ENCODE measurements around the gene TCF15.

The TCF15 gene

DNA sequence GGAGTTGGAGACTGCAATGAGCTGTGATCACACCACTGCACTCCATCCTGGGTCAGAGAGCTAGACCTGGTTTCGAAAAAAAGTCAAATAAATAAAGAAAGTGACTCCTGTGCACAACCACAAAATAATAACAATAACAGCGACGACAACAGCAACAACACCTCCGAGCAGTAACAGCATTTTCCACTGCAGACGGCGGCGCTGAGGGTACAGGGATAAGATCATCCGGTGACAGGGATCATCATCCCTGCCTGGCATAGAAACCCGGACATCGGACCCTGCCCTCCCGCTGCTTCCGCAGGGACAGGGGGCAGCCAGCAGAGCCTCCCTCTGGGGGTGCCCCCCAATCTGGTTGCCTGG is 31.4 kb upstream of the TCF15 start:
- peak in 1 of 2 experiments; percentile 61 for DNase-seq

DNA sequence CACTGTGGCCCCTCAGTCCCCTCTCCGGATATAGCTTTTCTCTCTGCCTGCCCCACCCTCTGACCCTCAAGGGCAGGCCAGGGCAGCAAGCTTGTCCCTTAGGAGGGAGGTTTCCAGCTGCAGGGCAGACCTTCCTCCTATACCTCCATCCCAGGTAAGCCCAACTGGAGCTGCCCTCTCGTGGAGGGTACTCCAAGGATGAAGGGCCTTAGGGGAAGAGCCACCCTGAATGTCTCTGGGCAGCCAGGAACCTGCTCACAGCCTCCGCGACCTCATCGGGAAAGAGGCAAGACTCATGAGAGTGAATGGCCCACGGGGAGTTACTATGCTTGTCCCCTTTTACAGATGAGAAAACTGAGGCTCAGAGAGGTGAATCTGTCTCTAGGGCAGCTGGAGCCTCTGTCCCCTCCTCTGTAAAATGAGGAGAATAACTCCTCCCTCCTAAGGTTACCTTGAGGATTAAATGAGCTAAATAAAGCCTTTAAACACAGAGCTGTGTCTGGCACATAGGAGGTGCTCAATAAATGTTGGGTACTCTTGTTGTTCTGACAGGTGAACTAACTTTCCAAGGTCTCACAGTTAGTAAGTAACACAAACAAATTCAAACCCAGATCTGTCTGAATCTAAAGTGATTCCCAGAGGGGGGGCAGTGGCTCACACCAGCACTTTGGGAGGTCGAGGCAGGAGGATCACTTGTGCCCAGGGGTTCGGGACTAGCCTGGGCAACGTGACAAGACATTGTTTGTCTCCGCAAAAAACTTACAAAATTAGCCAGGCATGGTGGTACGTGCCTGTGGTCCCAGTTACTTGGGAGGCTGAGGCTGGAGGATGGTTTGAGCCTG is 30.8 kb upstream of the TCF15 start:
- DNase-seq: no peak

DNA sequence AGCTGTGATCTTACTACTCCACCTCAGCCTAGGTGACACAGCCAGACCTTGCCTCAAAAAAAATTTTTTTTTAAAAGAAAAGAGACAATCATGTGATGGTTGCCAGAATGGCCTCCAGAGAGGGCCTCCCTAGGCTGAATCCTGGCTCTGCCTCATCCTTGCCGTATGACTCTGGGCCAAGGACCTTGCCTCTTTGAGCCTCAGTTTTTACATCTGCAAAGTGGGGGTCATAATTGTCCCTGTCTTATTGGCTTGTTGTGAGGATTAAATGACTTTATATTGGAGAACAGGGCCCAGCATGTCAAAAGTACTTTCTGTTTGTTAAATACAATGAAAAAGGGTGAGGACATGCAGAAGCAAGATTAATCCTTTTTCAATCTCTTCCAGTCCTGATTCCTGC is 28.5 kb upstream of the TCF15 start:
- no peak for DNase-seq

DNA sequence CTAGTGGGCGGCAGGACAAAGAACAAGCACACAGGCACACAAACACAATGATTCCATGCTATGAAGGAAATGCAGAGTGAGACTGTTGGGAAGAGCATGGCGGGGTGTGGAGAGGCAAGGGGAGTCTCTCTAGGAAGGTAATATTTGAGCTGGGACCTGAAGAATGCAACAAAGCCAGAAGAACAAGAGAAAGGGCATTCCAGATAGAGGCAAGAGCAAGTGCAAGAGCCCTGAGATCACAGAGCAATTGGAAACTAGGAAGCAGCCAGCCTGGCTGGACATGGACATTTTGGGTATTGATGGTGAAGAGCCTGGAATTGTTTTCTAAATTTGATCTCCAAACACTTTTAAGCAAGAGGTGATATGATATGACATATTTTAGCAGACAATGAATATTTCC is 27.4 kb upstream of the TCF15 start:
- no peak for DNase-seq

DNA sequence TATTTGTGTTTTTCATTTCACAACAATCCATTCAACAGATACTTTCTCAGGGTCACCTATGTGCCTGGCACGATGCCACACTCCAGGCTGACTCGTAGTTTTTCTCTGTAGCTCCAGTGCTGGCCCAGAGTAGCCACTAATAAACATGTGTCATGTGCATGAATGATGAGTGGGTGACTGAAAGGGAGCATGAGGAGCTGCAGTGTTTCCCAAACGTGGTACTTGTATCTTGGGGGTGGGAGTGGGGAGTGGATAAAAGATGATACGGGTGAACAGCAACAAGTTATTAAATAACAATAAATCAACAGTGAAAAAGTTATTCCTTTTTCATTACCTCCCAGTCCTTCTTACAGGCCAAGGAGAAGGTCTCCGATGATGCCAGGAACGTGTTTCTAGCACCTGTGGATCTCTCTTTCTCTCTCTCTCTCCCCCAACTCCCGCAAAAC is 25.8 kb upstream of the TCF15 start:
- no peak for DNase-seq

DNA sequence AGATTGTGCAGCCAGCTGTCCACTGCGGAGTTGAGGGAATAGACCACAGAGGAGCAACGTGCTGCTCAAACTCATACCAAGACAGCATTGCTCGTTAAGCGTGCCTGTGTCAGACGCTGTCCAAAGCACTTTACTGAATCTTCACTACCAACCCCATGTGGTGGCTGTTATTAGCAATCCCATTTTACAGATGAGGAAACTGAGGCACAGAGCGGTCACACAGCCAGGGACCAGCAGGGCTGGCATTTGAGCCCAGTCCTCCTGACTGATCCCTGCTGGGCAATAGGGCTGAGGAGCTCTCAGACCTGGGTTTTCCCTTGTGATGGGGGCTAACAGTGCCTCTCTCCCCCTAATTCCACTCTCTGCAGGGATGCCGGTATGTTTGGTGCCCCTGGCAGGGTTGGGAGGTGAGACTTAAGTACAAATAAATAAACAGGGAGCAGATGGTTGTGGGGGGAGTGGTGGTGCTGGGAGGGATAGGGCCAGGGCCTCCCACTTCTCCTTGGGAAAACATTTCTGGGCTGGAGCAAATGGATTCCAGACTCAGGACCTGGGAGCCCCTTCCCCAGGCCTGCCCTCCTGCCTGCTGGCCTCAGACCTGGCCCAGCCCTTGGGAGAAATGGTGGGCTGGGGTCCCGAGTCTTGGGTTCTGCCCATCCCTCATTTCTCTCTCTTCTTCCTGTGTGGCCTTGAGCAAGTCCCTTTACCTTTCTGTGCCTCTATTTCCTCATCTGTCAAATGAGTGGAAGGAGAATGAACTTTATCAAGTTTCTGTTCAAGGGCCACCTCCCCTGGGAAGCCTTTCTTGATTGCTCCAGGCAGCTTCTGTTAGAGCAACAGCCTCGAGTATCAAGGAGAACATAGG is 25.2 kb upstream of the TCF15 start:
- no peak for DNase-seq

DNA sequence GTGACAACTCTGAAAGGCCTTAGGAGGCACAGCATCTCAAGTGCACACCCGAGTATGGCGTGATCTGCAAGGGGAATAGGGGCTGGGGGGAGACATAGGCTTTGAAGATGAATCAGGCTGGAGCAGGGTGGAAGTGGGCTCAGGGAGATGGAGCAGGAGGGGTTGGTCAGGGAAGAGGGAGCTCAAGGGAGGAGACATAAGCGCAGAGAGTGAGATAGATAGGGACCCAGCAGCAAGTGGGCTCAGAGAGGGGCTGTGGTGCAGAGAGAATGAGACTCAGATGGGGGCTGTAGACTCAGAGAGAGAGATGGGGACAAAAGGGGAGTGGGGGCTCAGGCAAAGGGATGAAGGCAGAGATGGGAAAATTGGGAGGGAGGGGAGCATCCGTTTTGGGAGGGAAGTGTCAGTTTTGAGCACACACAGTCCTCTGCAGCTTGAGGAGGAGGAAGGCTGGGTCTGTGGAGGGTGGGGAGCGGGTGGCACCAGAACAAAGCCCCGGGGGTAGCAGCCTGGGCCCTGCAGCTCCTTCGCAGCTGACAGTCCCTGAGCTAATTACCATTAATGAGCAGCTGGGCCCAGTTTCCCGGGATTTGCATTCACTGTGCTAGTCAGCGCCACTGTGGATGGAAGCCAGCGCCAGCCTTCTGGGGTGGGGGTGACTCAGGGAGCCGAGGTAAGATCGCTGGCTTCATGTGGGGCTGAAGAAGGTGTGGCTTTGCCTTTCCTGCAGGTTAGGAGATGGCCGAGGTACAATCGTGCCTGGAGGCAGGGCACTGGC is 24.2 kb upstream of the TCF15 start:
- no peak for DNase-seq

DNA sequence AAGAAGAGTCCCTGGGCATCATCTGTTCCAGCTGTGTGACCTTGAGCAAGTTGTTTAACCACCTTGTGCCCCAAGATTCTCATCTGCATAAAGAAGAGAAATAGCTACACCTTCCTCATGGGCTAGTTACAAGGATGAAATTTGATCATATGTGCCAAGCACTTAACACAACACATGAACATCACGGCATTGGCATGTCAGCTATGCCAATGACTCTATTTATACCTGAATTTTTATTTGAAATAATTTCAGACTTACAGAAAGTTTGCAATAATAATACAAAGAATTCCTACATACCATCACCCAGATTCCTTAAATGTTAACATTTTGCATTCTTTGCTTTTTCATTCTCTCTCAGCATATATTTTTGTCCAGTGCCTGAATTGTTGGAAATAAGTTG is 21.0 kb upstream of the TCF15 start:
- no peak for DNase-seq

DNA sequence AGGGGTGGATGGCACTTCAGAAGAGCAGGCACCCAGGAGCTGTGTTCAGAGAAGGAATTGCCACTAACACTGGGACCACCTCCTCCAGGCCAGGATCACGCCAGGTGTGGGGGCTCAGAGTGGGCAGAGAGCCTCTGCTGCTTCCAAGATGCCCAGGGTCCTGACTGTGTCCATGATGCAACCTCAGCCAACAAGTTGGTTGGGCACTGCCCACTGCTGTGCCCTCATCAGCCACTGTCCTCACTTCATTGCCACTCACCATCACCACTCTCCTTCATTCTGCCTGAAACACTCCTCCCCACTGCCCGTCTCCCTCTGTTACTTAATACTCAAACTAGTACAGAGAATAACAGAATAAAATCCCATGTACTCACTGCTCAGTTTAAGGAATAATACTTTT is 16.5 kb upstream of the TCF15 start:
- no peak for DNase-seq

DNA sequence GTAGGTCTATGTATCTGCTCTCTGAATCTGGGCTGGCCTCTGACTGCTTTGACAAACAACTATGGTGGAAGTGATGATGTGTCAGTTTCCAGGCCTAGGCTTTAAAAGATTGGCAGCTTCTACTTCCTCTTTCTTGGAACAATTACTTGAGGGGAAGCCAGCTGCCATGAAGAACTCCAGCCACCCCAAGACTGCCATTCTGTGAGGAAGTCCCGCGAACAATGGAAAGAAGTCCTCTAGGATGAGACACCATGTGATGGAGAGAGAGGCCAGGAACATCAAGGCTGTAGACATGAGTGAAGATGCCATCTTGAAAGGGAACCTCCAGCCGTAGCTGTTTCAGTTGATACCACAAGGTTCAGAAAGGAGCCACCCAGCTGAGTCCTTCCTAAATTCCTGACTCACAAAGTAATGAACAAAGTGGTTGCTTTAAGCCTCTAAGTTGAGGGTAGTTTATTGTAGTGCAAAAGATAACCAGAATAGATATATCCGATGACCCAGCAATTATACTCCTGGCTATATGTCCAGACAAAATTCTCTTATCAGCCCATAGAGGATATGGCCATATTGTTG is 15.3 kb upstream of the TCF15 start:
- DNase-seq: no peak

DNA sequence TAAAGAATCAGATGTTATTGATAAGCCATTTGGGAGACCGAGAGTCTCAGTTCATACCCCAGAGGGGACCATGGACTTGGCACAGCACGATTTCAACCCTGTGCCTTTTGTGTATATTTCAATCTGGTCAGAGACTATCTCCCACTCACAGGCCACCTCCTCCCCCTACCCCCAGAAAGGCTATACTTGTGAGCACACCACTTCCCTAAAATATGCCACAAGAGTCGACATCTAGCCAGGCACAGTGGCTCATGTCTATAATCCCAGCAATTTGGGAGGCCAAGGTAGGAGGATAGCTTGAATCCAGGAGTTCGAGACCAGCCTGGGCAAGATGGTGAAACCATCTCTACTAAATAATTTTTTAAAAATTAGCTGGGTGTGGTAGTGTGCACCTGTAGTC is 13.6 kb upstream of the TCF15 start:
- no peak for DNase-seq

DNA sequence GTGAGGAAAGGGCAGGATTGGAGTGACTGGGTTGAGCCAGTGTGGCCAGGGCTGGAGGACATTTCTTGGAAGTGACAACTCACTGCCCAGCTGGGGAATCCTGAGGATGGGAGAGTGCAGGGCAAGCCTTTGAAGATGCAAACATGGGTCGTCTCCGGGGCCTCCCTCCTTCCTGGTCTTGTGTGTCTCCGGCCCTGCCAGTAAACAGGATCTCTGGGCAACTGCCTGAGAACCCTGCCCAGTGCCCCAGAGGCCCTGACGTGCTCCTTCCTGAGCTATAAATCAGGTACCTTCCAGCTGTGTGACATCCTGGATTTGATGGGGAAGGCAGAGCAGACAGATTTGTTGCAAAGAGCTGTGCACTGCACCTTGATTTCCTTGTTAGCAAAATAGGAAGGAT is 12.9 kb upstream of the TCF15 start:
- no peak for DNase-seq

DNA sequence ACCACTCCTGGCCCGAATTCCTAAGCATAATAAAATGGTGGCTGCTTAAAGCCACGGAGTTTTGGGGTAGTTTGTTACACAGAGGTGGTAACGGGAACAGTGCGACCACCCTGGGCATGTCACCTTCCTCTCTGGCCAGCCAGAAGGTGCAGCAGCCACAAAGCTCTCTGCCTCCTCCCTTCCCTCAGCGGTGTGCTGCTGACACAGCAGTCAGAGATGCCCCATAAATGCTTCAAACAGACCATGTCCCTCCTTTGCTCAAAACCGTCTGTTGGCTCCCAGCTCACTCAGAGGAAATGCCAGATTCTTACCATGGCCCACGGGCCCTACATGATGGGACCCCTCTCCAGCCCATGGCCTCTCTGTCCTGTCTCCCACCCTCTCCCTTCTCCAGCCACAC is 12.1 kb upstream of the TCF15 start:
- DNase-seq: no peak

DNA sequence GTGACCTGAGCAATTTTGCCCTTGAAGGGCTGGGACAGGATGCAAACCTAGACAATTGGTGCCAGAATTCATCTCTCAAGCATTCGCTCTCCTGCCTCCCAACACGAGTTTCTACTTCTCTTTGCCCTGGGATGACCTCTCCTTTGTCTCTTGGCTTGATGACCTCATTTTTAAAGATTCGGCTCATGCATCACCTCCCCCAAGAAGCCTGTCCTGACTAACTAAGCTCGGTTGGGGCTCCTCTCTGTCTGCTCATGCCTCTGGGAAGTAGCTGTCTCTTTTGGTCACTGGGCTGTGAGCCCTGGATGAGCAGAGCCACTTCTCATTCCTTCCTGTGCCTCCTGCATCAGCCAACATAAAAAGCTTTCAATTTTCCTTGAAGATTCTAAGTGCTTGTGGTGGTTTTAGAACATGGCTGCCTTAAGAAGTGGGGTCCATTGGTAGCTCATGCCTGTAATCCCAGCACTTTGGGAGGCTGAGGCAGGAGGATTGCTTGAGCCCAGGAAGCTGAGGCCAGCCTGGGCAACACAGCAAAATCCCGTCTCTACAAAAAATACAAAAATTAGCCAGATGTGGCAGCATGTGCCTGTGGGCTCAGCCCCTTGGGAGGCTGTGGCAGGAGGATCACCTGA is 11.1 kb upstream of the TCF15 start:
- no peak for DNase-seq

DNA sequence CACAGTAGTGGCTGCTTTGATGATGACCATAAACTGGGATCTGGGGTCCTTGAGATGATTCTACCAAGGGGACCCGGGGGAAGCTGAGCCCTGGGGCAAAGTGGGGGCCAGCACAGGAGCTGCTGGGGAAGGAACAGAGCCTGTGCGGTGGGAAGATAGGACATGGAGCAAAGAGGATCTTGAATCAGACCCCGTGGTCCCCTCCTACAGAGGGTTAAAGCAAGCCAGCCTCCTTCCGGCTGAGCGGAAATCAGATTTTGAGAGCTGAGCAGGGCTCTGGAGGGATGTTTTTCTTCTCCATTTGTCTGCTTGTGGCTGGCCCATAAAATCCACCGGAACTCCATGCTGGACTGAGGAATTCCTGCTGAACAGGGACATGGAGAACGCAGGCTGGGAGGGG is 10.1 kb upstream of the TCF15 start:
- DNase-seq: no peak

DNA sequence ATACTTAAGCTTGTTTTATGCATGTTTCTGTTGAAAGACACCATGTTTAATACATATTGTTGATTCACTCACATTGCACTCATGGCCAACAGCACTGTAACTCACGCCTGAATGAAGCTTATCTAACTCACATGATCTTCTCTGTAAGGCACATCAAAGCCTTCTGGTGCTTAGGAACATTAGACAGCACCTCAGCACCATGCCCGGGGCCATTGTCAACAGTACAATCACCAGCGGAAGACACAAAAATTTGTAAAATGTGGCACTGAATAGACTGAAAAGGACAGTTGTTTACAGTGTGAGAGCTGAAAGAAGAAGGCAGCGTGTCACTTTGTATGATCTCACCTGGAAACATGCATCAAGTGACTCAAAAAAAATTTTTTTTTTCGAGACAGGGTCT is 8.9 kb upstream of the TCF15 start:
- DNase-seq: no peak

DNA sequence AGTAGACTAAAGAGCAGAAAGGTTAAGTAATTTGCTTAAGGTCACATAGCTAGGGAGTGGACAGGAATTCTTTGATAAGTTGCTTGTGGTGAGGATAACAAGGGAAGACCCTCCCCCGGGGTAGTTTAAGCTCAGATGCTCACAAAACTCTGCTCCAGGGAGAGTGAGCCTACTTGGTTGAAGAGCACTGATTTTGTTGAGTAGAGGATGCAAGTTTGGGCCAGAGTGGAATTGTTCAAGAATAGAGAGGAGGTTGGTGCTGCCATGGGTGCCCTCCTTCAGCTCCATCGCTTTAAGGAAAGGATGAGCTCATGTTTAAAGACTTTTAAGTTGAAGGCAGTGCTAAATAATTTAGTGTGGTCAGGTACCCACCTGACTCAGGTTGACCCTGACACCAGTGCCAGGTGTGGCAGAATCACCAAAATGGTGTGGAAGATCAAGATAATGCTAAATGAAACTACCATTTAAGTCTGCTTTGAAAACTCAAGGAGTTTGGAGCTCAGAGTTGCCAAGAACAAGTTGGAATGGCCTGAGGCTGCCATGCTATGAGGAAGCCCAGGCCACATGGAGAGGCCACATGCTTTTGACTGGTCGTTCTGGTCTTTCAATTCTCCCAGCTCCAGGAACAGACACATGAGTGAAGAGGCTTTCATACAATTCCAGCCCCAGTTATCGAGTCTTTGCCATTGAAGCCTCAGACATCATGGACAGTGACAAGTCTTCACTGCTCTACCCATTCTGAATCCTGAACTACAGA is 8.0 kb upstream of the TCF15 start:
- no peak for DNase-seq

DNA sequence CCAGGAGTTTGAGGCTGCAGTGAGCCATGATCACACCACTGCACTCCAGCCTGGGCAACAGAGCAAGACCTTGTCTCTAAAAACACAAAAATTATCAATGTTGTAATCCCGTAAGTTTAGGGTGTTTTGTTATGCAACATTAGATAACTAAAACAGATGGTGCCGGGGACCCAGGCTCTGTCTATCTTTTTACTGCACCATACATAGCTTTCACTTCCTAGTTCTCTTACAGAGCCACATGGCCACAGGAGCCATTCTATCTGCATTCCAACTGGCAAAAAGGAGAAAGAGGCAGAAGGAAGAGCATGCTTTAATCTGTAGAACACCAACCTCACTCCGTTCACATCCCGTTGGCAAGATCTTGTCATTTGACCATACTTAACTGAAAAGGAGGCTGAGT is 5.4 kb upstream of the TCF15 start:
- no peak for DNase-seq

DNA sequence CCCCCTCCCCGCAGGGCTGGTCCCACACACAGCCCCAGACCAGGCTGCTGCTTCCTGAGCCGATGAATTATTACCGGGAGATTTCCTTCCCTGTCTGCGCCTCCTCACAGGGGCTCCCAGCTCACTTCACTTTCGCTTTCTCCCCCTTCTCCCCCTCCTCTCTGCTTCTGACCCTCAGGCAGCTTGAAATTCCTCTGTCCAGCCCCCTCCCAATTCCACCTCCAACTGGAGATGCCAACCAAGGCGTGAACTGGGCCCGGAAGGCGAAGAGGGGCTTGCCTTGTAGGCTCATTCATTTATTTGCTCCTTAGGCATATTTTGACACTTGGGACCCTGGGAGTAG is 1.7 kb upstream of the TCF15 start:
- no peak for DNase-seq

DNA sequence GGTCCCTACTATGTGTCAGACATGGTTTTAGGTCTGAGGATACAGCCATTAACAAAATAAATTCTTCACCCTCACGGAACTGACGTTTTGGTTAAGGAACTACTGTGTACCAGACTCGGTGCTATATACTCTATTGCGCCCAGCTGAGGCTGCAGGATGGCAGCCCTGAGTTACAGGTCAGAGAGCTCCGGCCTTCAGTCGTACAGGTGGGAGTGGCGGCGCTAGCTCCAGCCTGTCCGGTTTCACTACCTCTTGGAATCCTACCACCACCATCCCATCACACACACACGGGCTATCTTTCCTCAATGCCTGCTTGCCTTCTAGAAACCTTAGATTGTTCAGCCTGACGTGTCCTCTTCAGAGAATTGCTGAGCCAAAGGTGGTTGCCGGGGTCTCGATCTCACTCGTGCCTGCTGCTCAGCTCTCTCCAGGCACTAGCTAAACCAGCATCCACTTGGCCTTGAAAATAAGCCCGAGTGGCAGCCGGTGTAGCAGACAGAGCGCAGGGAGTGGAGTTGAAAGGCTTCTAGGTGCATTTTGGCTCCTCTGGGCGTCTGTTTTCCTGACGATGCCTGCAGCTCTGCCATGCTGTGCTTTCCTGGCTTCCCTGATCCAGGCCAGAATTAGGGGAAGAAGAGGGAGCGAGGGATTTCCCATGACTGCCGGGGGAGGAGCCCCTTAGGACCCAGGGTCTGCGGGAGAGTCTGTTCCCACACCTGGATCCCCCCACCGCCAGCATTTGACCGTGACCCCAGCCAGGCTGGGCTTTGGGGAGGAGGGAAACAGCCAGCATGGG is 1.1 kb upstream of the TCF15 start:
- DNase-seq: no peak

DNA sequence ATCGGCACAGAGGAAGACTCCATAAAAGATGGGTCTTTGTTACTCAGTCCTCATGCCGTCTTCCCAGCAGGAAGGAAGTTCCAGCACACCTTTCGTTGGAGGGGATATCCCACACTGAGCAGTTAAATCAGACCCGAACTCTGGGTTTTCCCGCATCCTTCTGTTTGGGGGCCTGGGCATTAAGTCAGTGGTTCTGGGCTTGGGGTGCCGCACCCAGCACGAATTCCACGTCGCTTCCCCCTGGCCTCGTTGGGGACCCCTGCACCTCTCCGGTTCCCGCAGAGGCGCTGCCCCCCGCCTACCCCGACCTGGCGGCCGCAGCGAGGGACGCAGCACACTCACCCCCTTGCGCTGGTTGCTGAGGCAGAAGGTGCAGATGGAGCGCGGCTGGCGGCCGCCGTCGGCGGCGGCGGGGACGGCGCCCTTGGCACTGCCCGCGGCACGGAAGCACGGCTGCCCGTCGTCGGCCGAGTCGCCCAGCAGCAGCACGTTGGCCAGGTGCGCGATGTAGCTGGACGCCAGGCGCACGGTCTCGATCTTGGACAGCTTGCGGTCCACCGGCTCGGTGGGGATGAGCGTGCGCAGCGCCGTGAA is 641 bp downstream of the TCF15 start:
- no peak for DNase-seq

Data from SW 1271 (cell line).